GM13976 (cell line): ENCODE data around the gene PRF1.

ENCODE experiments used
- DNase-seq: peaks from one replicate; pipeline ENCODE4 v3.0.0; 2012; ENCODE audit warnings: low spot score
- CTCF ChIP-seq: IDR thresholded peaks from 2 replicates; pipeline ENCODE4 v1.5.1; 2012; ENCODE audit warnings: borderline replicate concordance, mild to moderate bottlenecking; ENCODE audit not compliant: insufficient read depth; ENCODE audit errors: extremely low read depth, missing control alignments, control extremely low read depth
- in situ Hi-C: fragments of 300-500 bp; cut with MboI; formaldehyde crosslinking; loops from one replicate; pipeline ENCODE4 v1.12.0; 2022; ENCODE audit warnings: low sequenced_read_pairs, mixed read lengths, inconsistent platforms; ENCODE audit not compliant: unreplicated experiment

The PRF1 gene

GRCh38 chr10:70564113-70564725, 38.3 kb downstream of the PRF1 start:
- TF ChIP-seq CTCF, result no peak
- in situ Hi-C loops, result no loop called here
- DNase-seq, result no peak

- no peak for DNase-seq
- TF ChIP-seq CTCF, result no peak
- in situ Hi-C loops, result no loop called here
Measured at GRCh38 chr10:70563230-70563629, 39.3 kb downstream of the PRF1 start.

GRCh38 chr10:70562036-70562755, 40.3 kb downstream of the PRF1 start:
- no peak for DNase-seq
- no peak for TF ChIP-seq CTCF
- in situ Hi-C loops, result no loop called here

GRCh38 chr10:70561558-70561957, 41.0 kb downstream of the PRF1 start:
- in situ Hi-C loops, result no loop called here
- no peak for DNase-seq
- TF ChIP-seq CTCF, result no peak

- in situ Hi-C loops, result no loop called here
- TF ChIP-seq CTCF, result no peak
- DNase-seq, result no peak
Measured at GRCh38 chr10:70561070-70561469, 41.5 kb downstream of the PRF1 start.

- in situ Hi-C loops, result no loop called here
- TF ChIP-seq CTCF, result no peak
- DNase-seq, result no peak
Measured at GRCh38 chr10:70560511-70560941, 42.0 kb downstream of the PRF1 start.

- TF ChIP-seq CTCF, result no peak
Measured at GRCh38 chr10:70559861-70560260, 42.7 kb downstream of the PRF1 start.

More at GRCh38 chr10:70559861-70560260, 42.7 kb downstream of the PRF1 start:
- in situ Hi-C loops, result loop anchor here (10.0 kb wide), 1 partner anchor 205 kb away; no protein-coding TSS in a partner anchor
- no peak for DNase-seq
